GM21526 (cell line): ENCODE results near the gene GAB1.

Experiments used
- ATAC-seq: cut with Tn5 transposase; IDR thresholded peaks from one replicate; pipeline ENCODE4 v1.9.1; 2021; ENCODE audit warnings: moderate library complexity; ENCODE audit not compliant: unreplicated experiment, low FRiP score

The GAB1 gene

DNA sequence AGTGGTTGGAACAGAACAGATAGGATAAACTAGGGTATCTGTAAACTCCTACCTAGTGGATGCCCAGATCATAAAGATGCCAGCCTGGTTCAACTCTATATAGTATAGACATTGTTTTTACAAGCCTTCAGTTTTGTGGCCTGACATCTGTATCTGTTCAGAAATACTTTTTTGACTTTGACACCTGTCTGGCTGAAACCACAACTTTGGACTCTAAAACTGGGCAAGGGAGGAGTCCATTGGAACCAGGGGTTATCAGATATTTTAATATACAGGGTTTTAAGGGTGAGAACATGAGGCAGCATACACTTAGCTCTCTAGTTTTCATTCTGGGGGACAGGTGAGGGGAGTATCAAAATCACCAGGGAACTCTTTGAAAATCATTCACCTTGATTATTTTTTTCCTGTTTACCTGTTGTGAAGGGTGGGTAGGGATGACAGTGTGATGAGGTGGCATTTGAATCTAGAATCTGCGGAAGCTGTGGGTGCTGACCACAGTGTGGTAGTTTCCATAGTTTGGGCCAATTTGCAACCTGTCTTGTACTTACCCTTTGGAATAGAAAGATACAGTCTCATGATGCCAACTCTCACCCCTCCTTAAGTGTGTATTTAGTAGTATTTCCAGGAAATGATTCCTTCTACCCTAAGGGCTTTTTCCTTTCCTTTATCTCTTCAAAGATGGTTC, 20.6 kb downstream of the GAB1 start:
- ATAC-seq = no peak

DNA sequence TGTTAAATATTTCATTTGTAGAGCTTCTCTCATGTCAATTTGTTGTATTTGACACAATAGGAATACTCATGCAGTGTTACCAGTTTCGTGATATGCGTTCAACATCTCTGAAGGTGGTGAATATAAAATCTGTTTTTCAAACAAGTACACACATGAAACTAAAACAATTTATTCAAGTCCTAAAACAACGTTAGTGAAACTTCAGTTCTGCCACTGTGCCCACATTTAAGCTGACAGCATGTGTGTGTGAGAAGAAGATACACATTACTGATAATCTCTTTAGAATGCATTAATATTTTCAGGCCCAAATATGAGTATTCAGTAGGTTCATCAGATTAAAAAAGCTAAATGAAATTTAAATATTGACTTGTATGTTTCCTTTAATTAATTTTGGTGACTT, 21.7 kb downstream of the GAB1 start:
- no peak for ATAC-seq

DNA sequence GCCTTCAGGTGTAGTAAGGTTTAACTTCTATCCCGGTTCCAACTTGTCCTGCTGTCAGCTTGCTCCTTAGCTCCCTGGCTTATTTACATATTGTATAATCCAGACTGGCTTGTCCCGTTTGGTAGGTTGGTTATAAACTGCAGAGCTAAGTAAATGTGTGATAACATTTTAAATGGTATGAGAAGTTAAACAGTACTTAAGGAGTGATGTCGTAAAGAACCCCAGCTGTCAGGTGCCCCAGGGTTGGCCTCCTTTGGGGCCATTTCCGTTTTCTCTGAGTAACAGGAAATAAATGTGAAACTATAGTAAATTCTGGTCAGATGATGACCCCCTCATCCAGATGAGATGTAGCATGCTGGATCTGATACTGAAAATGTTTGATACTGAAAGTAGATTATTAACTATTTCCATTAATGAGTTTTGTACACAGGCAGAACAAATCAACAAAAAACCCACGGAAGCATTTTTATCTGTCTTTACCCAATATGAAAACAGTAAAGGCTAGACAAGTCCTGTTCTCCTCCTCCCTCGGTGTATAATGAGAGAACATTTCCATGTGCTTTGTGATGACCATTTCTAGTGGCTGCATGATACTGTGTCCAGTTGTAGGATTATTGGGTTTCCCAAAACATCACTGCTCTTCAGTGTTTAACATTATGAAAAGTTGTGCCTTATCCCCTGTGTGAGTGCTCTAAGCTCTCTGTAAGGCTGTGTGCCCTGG, 22.4 kb downstream of the GAB1 start:
- peak; percentile 86 for ATAC-seq

DNA sequence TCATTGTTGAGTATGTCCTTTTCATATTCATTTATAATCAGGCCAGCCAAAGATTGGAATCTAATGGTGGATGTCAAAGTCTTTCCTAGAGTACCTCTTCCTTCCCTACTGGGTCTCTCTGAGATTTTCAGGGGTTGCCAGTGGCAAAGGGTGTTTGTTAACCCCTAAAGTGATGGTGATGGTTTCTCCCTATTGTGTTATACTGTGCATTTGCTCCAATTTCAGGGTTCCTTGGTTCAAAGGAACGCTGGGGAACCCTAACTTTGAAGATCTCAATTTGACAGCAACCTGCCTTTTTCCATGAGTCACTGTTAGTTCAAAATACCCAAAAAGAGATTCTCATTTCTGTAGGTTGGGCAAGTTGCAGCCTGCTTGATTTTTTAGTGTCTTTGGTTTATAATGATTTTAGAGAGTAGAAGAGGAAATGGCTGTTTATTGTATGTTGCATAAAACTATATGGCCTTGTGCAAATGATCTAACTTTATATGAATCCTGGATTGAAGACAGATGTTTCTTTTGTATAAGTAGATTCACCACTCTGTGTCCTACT, 23.0 kb downstream of the GAB1 start:
- ATAC-seq = no peak

DNA sequence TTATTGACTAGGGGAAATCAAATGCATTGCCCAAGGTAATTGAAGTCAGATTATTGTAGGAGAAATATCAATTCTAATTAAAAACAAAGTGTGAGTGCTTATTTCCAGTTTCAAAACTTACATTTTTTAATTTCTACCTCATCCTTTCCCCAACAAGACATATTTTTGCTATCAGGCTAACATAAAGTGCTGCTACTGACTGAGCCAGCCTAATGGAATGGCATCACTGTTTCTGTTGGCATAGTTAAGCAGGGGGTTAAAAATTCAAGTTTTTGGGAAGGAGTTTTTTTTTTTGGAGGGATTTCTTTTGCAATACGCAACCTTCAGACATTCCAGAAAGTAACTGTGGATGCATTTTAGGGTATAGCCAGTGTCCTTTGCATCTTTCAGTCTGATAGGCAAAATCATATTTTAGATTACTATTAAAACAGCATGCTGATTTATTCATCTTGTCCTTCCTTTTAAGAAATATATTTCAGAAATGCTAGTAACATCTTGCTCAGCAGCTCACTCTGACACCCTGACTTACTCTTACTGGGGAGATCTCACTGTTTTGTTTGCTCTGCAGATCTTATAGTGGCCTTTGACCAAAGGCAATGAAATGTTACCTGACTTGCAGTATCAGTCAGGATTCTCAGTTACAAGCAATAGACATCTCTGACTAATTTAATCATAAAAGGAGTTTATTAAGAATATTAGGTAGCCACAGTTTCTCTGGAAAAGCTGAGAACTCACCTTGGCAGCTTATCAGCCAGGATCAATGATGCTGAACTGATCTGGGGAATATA, 24.4 kb downstream of the GAB1 start:
- ATAC-seq = no peak

DNA sequence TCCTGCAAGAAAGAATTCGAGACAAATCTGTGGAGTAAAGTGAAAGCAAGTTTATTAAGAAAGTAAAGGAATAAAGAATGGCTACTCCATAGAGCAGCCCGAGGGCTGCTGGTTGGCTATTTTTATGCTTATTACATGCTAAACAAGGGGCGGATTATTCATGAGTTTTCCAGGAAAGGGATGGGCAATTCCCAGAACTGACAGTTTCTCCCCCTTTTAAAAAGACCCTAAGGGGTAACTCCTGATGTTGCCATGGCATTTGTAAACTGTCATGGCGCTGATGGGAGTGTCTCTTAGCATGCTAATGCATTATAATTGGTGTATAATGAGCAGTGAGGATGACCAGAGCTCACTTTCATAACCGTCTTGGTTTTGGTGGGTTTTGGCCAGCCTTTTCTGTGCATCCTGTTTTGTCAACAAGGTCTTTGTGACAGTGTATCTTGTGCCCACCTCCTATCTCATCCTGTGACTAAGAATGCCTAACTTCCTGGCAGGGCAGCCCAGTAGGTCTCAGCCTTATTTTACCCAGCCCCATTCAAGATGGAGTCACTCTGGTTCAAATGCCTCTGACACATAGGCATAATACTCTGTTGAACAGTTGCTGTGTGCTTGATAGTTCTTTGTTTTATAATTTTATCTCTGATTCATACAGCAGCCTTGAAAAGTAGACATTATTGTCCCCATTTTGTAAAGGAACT, 25.8 kb downstream of the GAB1 start:
- no peak for ATAC-seq

DNA sequence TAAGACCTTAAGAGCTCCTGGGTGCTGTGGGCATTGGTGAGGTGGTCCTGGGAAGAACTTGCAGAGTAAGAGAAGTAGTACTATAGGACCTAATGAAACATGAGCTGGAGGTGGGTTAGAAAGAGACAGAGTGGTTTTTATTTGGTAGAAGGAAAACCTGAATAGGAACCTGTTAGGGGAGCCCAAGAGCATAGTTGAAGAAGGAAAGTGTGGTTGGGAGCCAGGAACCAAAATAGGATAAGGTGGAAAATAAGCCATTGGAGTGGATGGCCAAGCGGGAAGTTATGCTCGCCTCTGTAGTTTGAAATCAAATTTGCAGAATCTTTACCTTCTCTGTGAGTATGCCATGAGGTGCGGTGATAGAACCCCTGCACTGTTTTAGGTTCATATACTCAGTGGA, 26.7 kb downstream of the GAB1 start:
- ATAC-seq = no peak

DNA sequence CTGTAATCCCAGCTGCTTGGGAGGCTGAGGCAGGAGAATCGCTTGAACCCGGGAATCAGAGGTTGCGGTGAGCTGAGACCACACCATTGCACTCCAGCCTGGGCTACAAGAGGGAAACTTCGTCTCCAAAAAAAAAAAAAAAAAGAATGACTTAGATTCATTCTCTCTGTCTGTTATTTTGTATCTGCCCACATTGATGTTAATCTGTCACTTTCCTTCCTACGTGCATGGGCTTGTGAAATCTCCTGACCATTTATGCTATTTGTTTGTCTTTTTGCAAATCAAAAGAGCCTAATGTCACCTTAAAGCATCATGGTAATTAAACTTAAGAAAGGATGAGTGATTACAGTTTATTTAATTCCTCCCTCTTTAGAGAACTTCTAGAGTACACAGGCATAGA, 27.4 kb downstream of the GAB1 start:
- ATAC-seq = no peak

DNA sequence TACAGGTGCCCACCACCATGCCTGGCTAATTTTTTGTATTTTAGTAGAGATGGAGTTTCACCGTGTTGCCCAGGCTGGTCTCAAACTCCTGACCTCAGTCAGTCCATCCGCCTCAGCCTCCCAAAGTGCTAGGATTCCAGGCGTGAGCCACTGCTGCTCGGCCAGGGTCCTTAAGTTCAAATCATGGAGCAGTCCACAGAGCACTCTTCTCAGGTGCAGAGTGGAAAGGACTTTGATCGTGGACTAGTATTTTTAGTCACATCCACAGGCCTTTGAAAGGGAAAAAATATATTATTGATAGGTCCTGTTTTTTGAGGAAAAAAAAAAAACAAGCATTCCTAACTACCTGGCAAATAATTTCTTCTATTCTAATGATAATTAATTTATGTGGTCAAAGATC, 31.2 kb downstream of the GAB1 start:
- no peak for ATAC-seq

DNA sequence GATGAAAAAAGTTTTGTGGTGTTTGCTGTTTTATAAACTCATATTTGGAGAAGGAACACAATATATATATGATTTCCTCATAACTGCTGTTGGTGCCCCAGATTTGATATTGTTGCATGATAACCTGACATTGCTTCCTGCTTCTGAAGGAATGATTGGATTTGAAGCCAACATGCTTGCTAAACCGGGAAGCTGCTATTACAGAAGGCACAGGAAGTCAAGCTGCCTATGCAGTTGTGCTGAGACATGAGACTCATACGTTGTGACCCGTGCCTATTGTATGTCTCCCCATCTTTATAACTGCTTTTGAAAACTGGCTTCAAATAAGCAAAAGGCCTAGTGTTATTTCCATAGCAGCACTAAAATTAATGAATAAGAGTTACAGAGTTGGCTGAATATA, 32.9 kb downstream of the GAB1 start:
- ATAC-seq = no peak

DNA sequence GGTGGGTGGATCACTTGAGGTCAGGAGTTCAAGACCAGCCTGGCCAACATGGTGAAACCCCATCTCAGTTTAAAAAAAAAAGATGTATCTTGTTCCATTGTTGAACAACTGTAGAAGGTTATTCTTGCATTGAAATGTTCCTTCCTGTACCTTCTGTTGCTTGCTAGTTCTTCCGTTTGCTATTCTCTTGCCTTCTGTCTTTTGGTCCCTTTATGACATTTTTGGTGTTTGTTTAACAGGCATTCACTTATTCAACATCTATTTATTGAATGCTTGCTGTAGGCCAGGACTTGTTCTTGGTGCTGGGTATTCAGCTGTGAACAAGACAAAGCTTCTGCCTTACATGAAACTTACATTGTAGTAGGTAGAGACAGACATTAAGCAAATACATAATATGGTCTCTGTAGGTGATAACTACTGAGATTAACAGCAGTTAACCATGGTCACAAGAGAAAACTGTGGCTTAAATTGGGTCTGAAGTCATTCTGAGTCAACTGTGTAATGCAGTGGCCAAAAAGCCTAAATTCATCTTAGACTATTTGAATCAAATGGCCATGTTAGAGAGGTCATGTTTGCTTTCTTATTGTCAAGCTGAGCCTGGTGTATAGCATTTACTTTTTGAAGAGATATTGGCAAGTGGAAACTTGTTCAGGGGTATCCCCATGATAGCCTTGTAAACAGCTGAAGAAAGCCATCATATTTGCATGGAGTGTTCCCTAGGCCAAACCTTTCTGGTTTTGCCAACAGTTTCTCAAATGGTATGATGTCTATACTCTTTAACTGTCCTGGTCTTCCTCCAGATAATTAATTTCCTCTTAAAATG, 35.6 kb downstream of the GAB1 start:
- peak; percentile 44 for ATAC-seq

DNA sequence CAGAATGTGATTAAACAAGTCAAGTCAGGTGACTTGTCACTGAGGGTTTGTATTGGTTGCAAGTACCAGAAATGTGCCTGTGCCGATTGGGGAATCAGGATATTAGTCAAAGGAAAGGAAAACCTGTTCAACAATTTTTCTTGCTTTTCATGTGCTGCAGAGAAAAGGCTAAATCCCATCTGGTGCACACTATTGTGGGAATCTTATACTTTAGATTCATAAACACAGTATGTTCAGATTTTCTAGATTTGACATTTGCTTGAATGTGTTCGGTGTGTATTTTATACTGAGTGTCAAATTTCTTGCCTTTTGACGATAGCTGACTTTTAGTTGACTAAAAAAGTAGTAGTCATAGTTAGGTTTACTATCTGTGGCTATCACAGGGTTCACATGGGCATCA, 37.6 kb downstream of the GAB1 start:
- no peak for ATAC-seq

DNA sequence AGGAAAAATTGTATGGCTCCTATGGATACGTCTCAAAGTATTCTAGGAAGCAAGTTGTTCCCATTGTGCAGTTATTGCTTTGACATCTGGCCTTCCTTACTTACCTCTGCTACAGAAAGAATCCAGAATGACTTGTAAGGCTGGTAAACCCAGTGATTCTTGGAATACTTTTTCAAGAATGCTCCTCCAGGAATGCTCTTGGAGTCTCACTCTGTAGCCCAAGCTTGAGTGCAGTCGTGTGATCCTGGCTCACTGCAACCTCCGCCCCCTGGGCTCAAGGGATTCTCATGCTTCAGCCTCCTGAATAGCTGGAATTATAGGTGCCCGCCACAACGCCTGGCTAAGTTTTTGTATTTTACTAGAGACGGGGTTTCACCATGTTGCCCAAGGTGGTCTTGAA, 38.1 kb downstream of the GAB1 start:
- no peak for ATAC-seq

DNA sequence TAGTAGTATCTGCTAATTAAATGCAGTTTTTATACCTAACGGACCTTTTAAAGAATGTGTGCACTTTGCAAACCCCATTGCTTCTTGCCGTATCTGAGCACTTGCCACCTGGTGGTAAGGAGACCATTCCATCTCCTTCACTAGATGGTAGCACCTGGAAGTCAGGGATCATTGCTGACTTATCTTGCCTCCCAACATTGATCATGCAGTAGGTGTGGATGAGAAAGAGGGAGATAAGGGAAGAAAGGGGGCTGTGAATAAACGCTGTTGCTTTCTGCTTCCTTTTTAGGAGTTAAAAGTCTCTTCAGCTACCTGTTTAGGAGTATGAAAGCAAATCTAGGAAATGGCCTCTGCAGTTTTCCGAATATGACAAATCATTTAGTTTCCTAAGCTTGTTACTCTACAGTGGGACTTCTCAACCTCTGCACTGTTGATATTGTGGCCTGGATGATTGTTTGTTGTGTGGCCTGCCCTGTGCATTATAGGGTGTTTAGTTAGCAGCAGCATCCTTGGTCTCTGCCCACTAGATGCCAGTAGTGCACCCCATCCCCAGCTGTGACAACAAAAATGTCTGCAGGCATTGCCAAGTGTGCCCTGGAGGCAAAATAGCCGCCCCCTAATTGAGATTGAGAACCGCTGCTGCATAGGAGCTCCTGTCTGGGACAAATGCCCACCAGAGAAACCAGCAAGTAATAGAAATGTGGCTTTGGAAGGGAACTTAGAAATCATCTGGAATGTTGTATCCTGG, 38.8 kb downstream of the GAB1 start:
- peak; percentile 50 for ATAC-seq

DNA sequence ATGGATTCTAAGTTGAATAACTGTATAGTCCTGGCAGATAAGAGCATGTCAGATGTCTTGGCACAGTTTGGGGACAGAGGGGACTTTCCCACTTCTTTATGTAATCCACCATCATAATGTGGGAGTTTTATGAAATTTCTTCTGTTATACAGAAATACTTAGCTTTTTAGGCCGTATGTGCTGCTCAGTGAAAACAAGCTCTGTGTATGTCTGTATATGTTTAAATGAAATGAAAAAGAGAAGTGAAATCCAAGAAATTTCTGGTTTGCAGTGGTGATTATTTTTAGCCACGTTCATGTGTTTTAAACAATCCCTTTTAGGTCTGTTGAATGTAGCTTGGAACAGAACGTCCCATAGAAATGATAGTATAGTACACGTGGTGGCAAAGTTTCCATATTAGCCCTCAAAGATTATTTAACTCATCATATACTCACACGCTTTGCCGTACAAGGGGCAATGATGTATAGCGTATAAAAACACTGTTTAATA, 41.0 kb downstream of the GAB1 start:
- peak; percentile 72 for ATAC-seq

DNA sequence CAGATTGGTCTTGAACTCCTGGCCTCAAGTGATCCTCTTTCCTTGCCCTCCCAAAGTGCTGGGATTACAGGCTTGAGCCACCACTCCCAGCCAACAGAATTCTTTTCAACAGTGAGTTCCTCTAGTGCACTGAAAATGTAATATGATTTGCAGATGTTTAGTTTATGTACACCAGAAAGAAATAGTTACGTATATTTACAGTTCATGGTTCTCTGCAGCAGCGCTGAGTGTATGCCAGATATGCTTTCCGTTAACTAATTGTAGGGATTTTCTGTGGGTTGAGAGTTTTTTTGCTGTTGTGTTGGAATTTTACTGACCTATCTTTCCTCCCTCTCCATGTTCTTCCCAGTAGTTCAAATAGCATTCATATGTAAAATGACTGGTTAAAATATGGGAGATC, 44.0 kb downstream of the GAB1 start:
- no peak for ATAC-seq

DNA sequence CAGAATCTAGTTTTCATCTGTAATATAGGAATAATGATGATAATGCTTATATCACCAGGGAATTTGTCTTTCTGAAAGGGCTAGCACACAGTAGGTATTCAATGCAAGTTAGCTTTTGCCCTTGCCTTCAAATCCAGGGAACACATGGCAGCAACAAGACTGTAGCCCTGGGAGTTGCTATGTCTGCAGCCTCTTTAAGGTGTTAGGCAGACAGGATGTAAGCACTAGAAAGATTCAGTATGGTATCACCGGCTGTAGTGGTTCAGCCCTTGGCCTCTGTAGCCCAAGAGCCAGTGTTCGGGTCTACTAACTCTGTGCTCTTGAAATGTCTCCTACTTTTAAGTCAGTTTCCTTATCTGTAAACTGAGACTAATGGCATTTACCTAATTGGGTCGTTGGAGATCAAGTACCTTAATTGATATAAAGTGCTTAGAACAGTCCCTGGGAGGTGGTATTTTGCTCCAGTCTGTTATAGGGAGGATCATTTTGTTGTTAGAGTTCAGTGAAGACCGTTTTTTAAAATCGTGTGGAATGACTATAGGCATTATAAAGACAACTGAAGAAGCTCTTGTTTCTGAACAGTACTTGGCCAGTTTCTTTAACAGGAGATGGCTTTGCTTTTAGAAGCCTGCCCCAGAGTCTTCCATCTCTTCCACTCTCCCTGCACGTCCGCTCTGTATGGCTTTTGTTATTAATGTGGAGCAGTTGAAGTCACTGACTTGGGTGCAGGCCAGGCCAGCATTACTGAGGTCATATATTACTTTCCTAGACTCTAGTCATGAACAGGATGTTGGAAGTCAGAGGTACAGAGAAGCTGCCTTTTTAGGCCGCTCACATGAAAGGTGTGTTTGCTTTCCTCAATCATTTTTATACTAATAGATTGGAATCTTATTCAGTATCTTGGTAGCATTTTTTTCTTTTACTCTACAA, 44.8 kb downstream of the GAB1 start:
- peak; percentile 52 for ATAC-seq

DNA sequence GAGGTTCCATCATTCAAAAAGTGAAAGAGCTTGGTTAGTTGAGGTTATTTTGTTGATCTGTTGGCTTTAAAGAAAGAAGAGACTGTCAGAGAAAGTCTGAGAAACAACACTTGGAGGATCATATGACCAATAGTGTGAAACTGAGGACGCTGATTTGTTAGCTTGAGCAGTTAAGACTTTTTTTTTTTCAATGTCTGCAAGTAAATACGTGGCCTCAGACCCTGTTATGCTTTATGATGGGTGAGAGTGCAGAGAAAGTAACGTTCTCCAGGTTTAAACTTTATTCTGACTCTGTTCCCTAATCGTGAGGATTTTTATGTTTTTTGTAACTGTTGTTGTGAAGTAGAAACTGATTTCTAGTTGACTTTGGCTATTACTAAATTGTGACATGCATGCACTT, 45.9 kb downstream of the GAB1 start:
- no peak for ATAC-seq
